SK-N-SH (cell line): ENCODE data around the gene SERPINB8. TPM values are rescaled to one million over a fixed set of nuclear protein-coding genes. Genes with fewer than 3 reads are reported as not detected.

ENCODE experiments used
- CTCF ChIA-PET: fragments of 300-600, 350-600 bp; formaldehyde crosslinking; extraction: SDS; loops from one replicate; lab custom pipeline; 2021; lab: Yijun Ruan, JAX
- POLR2A ChIA-PET: fragments of 350-600 bp; sonication (Branson Sonifier 250); formaldehyde crosslinking; extraction: SDS; loops from one replicate; lab custom pipeline; 2020; ENCODE audit warnings: antibody characterized with exemption, inconsistent platforms; lab: Yijun Ruan, JAX
- DNase-seq: peaks from one replicate; pipeline ENCODE4 v3.0.0; 2012
- H2AFZ ChIP-seq: fragments of 200-600 bp; sonication (generic); 2 replicates; pipeline ENCODE4 v1.8.1; 2016; ENCODE audit warnings: antibody characterized with exemption, mild to moderate bottlenecking, low read depth
- H3F3A ChIP-seq: fragments of 200-600 bp; sonication (generic); replicated peaks from 2 replicates; pipeline ENCODE3; 2016; ENCODE audit warnings: antibody characterized with exemption, mild to moderate bottlenecking; ENCODE audit not compliant: insufficient read depth
- H3K27ac ChIP-seq, 2 experiments: fragments of 200-500 bp in 1 of 2; fragments of 200-600 bp in 1 of 2; sonication (Bioruptor generic) in 1 of 2; sonication (generic), shearing (Covaris generic) in 1 of 2; 2 replicates each; pipeline versions ENCODE4 v1.5.1 to v1.6.1; 2014 to 2016; ENCODE audit warnings: low read depth in 2 of 2, inconsistent platforms in 1 of 2, low read length in 1 of 2, mild to moderate bottlenecking in 1 of 2, mixed read lengths in 1 of 2
- H3K27me3 ChIP-seq: fragments of 200-600 bp; sonication (generic), shearing (Covaris generic); 2 replicates; pipeline ENCODE4 v1.6.1; 2016; ENCODE audit warnings: mixed run types; ENCODE audit not compliant: insufficient read depth
- H3K36me3 ChIP-seq, 2 experiments: fragments of 200-500 bp in 1 of 2; fragments of 200-600 bp in 1 of 2; sonication (Bioruptor generic) in 1 of 2; sonication (generic) in 1 of 2; replicated peaks in 1 of 2; 2 replicates each; pipeline versions ENCODE3 to v1.5.1; 2014 to 2016; ENCODE audit warnings: low read length in 1 of 2, mild to moderate bottlenecking in 1 of 2; ENCODE audit not compliant: insufficient read depth in 2 of 2, control insufficient read depth in 1 of 2
- H3K4me1 ChIP-seq, 2 experiments: fragments of 200-500 bp in 1 of 2; fragments of 200-600 bp in 1 of 2; sonication (Bioruptor generic) in 1 of 2; sonication (generic), shearing (Covaris generic) in 1 of 2; 2 replicates each; pipeline versions ENCODE4 v1.5.1 to v1.6.1; 2014 to 2016; ENCODE audit warnings: low read depth in 1 of 2, low read length in 1 of 2, mixed run types in 1 of 2; ENCODE audit not compliant: insufficient read depth in 2 of 2, control insufficient read depth in 1 of 2
- H3K4me2 ChIP-seq: fragments of 200-600 bp; sonication (generic), shearing (Covaris generic); 2 replicates; pipeline ENCODE4 v1.6.1; 2017; ENCODE audit warnings: mixed run types
- H3K4me3 ChIP-seq, 2 experiments: fragments of 200-500 bp in 1 of 2; fragments of 200-600 bp in 1 of 2; sonication (Bioruptor generic) in 1 of 2; sonication (generic), shearing (Covaris generic) in 1 of 2; 2 replicates each; pipeline versions ENCODE4 v1.5.1 to v1.8.1; 2014 to 2016; ENCODE audit warnings: low read depth in 2 of 2, inconsistent platforms in 1 of 2, low read length in 1 of 2, mild to moderate bottlenecking in 1 of 2, mixed read lengths in 1 of 2, moderate library complexity in 1 of 2
- H3K79me2 ChIP-seq: fragments of 200-600 bp; sonication (generic); 2 replicates; pipeline ENCODE4 v1.8.1; 2017; ENCODE audit warnings: mild to moderate bottlenecking; ENCODE audit not compliant: insufficient read depth
- H3K9ac ChIP-seq: fragments of 200-600 bp; sonication (generic); 2 replicates; pipeline ENCODE4 v1.6.1; 2017; ENCODE audit warnings: mixed run types
- H3K9me2 ChIP-seq: fragments of 200-600 bp; sonication (generic); 2 replicates; pipeline ENCODE4 v1.6.1; 2017; ENCODE audit warnings: mixed run types
- H3K9me3 ChIP-seq: fragments of 200-600 bp; sonication (generic); 2 replicates; pipeline ENCODE4 v1.6.1; 2017; ENCODE audit warnings: mixed run types, mild to moderate bottlenecking, moderate library complexity
- H4K20me1 ChIP-seq: fragments of 200-600 bp; sonication (generic); 2 replicates; pipeline ENCODE4 v1.6.1; 2017; ENCODE audit warnings: mild to moderate bottlenecking, mixed run types; ENCODE audit not compliant: insufficient read depth
- CTCF ChIP-seq: fragments of 200-600 bp; sonication (generic); IDR thresholded peaks from 2 replicates; pipeline ENCODE4 v1.6.1; 2017; ENCODE audit warnings: antibody characterized with exemption, mild to moderate bottlenecking, moderate library complexity
- FOSL2 ChIP-seq: IDR thresholded peaks from 2 replicates; pipeline ENCODE4 v1.4.0; 2012; ENCODE audit warnings: low read depth, mild to moderate bottlenecking, moderate library complexity, borderline replicate concordance
- MAX ChIP-seq: IDR thresholded peaks from 2 replicates; pipeline ENCODE4 v1.4.0; 2012; ENCODE audit warnings: low read depth
- MXI1 ChIP-seq: IDR thresholded peaks from 2 replicates; pipeline ENCODE4 v1.6.1; 2012; ENCODE audit warnings: mild to moderate bottlenecking, low read depth, low read length, improper control_type of control experiment
- RAD21 ChIP-seq: IDR thresholded peaks from 2 replicates; pipeline ENCODE4 v1.6.1; 2012; ENCODE audit warnings: mild to moderate bottlenecking, low read length
- SIN3A ChIP-seq: IDR thresholded peaks from 2 replicates; pipeline ENCODE4 v1.6.1; 2012; ENCODE audit warnings: low read depth, mild to moderate bottlenecking, low read length, moderate library complexity, borderline replicate concordance
- SMC3 ChIP-seq: IDR thresholded peaks from 2 replicates; pipeline ENCODE4 v1.6.1; 2012; ENCODE audit warnings: low read depth, low read length, improper control_type of control experiment
- TCF12 ChIP-seq: IDR thresholded peaks from 2 replicates; pipeline ENCODE4 v1.4.0; 2012
- TEAD4 ChIP-seq: IDR thresholded peaks from 2 replicates; pipeline ENCODE4 v1.4.0; 2012; ENCODE audit warnings: mild to moderate bottlenecking, borderline replicate concordance; ENCODE audit not compliant: insufficient read depth
- ZBTB33 ChIP-seq: IDR thresholded peaks from 2 replicates; pipeline ENCODE4 v1.4.0; 2012; ENCODE audit warnings: low read depth, borderline replicate concordance
- WGBS: methylation state at CpG from one replicate; pipeline ENCODE4 v1.1.6; 2017; ENCODE audit warnings: low lambda C conversion rate; 5-methylcytosine and 5-hydroxymethylcytosine counted together
- polyA plus RNA-seq, 3 experiments: library from polyadenylated mRNA; depleted of rRNA; stranded (reverse); fragments of >200 nt; gene quantifications; 2 replicates each; pipeline ENCODE4 v1.2.3, GENCODE V29; 2012

Gene SERPINB8
- polyA plus RNA-seq, 1 of the 3 experiments (the other 2 are of a cell fraction), result 3.4 TPM

DNA sequence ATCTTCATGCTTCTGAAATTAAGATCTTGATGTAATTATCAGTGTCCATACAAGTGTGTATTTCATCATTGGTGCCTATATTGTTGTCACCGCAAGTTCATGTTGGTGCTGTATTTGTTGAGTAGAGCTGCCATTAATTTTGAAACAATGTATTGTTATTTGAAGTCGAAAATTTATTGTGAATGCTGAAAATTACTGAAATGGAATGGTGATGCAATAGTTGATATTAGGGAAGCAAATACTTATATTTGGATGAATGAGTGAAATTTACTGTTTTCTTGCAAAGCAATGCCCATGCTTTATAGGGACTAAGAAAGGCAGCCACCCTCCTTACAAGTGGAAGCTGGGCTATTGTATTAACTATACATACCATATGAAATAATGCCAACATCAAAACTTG, 41.6 kb downstream of the SERPINB8 start:
- Histone ChIP-seq H3K9ac (no peak overlapping the region), H3K79me2 (no peaks in the 10 kb centered on the region), H4K20me1 (no peaks in the 10 kb centered on the region), H3F3A (no peaks in the 10 kb centered on the region), H3K27me3 (no peaks in the 10 kb centered on the region), H3K4me1 (no peaks in the 10 kb centered on the region), H3K4me2 (no peak overlapping the region), H3K9me3 (no peaks in the 10 kb centered on the region), H3K9me2 (no peaks in the 10 kb centered on the region), H3K36me3 (no peaks in the 10 kb centered on the region), H3K4me3 (no peak overlapping the region), H2AFZ (no peak overlapping the region), H3K27ac (no peak overlapping the region)
- ChIA-PET CTCF (interaction anchor here (1.0 to 4.1 kb wide), 4 partner anchors 9 to 26 kb away, joined by 3 to 17 read pairs (median 10); no protein-coding TSS in a partner anchor), POLR2A (no interaction called here)
- TF ChIP-seq FOSL2 (no peak), TCF12 (no peak), SIN3A (no peak), CTCF (no peak), ZBTB33 (no peak), MXI1 (no peak), TEAD4 (no peak)
- DNase-seq, result no peak
- WGBS, result 47% methylated on average over 2 of the region's 2 CpGs

GRCh38 chr18:64017870-64018269, 48.0 kb downstream of the SERPINB8 start:
- no peaks in the 10 kb centered on the region for H3K4me1 ChIP-seq
- H3K27me3 ChIP-seq, result no peaks in the 10 kb centered on the region
- no peaks in the 10 kb centered on the region for H3F3A ChIP-seq
- no peak overlapping the region for H3K9ac ChIP-seq
- no peak overlapping the region for H3K4me3 ChIP-seq
- no peak overlapping the region for H3K27ac ChIP-seq
- DNase-seq, result no peak
- H3K4me2 ChIP-seq, result no peak overlapping the region
- no peaks in the 10 kb centered on the region for H4K20me1 ChIP-seq
- CTCF ChIA-PET, result interaction anchor here (0.7 to 1.6 kb wide), 12 partner anchors 9 to 1744 kb away, joined by 3 to 8 read pairs (median 4); no protein-coding TSS in a partner anchor
- no peaks in the 10 kb centered on the region for H3K36me3 ChIP-seq
- no peaks in the 10 kb centered on the region for H3K9me2 ChIP-seq
- TF ChIP-seq TEAD4 (no peak), SMC3 (peak; percentile 21; the same call in 1 of the 2 replicates), CTCF (peak; percentile 67), MAX (no peak), RAD21 (peak; percentile 74)
- TF ChIP-seq, all 33 proteins: peak for 3
- H3K79me2 ChIP-seq, result no peaks in the 10 kb centered on the region
- POLR2A ChIA-PET, result no interaction called here
- 0% methylated on average over 1 of the region's 1 CpG for WGBS
- H3K9me3 ChIP-seq, result no peaks in the 10 kb centered on the region
- H2AFZ ChIP-seq, result no peak overlapping the region
